Measurements from ENCODE around the gene ATXN7L2.

The ATXN7L2 gene

GRCh38 chr1:109529881-109530456 is 46.3 kb downstream of the ATXN7L2 start:
- Histone ChIP-seq H3K4me3 (ENCODE audit: insufficient read depth, low read length, poor library complexity, severe bottlenecking) (no peak overlapping the region), H2AFZ (ENCODE audit: low read depth, low read length, severe bottlenecking) (no peak overlapping the region), H3K9me2 (replicated peaks; ENCODE audit: insufficient read depth, low read length) (no peaks in the 10 kb centered on the region), H3K9me3 (ENCODE audit: insufficient read depth, low read length) (no peaks in the 10 kb centered on the region), H3K27ac (ENCODE audit: low read depth, low read length) (no peak overlapping the region), H3K27me3 (ENCODE audit: low read length) (no peaks in the 10 kb centered on the region), H3K9ac (ENCODE audit: low read length) (no peak overlapping the region), H4K20me1 (ENCODE audit: low read depth, low read length) (no peaks in the 10 kb centered on the region), H3K36me3 (ENCODE audit: low read length) (no peaks in the 10 kb centered on the region), H3K79me2 (ENCODE audit: insufficient read depth, low read length) (no peaks in the 10 kb centered on the region), H3K4me2 (ENCODE audit: low read depth, low read length, poor library complexity, severe bottlenecking) (no peak overlapping the region), H3F3A (ENCODE audit: insufficient read depth) (no peaks in the 10 kb centered on the region)
- no peak for TF ChIP-seq EZH2phosphoT487 (conservative IDR thresholded peaks at IDR 0.05; ENCODE audit: low read length)
- TF ChIP-seq, protein P1, sequence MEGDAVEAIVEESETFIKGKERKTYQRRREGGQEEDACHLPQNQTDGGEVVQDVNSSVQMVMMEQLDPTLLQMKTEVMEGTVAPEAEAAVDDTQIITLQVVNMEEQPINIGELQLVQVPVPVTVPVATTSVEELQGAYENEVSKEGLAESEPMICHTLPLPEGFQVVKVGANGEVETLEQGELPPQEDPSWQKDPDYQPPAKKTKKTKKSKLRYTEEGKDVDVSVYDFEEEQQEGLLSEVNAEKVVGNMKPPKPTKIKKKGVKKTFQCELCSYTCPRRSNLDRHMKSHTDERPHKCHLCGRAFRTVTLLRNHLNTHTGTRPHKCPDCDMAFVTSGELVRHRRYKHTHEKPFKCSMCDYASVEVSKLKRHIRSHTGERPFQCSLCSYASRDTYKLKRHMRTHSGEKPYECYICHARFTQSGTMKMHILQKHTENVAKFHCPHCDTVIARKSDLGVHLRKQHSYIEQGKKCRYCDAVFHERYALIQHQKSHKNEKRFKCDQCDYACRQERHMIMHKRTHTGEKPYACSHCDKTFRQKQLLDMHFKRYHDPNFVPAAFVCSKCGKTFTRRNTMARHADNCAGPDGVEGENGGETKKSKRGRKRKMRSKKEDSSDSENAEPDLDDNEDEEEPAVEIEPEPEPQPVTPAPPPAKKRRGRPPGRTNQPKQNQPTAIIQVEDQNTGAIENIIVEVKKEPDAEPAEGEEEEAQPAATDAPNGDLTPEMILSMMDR (IDR thresholded peaks at IDR 0.05; ENCODE audit: insufficient read depth, low read length, poor library complexity, severe bottlenecking): no peak

- H3K9me2 ChIP-seq (replicated peaks; ENCODE audit: insufficient read depth, low read length): no peaks in the 10 kb centered on the region
- H3K79me2 ChIP-seq (ENCODE audit: insufficient read depth, low read length): no peaks in the 10 kb centered on the region
- no peaks in the 10 kb centered on the region for H3K9me3 ChIP-seq (ENCODE audit: insufficient read depth, low read length)
- no peaks in the 10 kb centered on the region for H4K20me1 ChIP-seq (ENCODE audit: low read depth, low read length)
- H3K36me3 ChIP-seq (ENCODE audit: low read length): no peaks in the 10 kb centered on the region
- H3K4me3 ChIP-seq (ENCODE audit: insufficient read depth, low read length, poor library complexity, severe bottlenecking): no peak overlapping the region
- TF ChIP-seq, protein P1 (IDR thresholded peaks at IDR 0.05; ENCODE audit: insufficient read depth, low read length, poor library complexity, severe bottlenecking): no peak
- TF ChIP-seq EZH2phosphoT487 (conservative IDR thresholded peaks at IDR 0.05; ENCODE audit: low read length): no peak
- no peak overlapping the region for H2AFZ ChIP-seq (ENCODE audit: low read depth, low read length, severe bottlenecking)
- H3K27me3 ChIP-seq (ENCODE audit: low read length): no peaks in the 10 kb centered on the region
- H3K9ac ChIP-seq (ENCODE audit: low read length): no peak overlapping the region
- no peaks in the 10 kb centered on the region for H3F3A ChIP-seq (ENCODE audit: insufficient read depth)
- no peak overlapping the region for H3K4me2 ChIP-seq (ENCODE audit: low read depth, low read length, poor library complexity, severe bottlenecking)
- no peak overlapping the region for H3K27ac ChIP-seq (ENCODE audit: low read depth, low read length)
Observed at GRCh38 chr1:109530457-109531087, 46.9 kb downstream of the ATXN7L2 start.

DNA sequence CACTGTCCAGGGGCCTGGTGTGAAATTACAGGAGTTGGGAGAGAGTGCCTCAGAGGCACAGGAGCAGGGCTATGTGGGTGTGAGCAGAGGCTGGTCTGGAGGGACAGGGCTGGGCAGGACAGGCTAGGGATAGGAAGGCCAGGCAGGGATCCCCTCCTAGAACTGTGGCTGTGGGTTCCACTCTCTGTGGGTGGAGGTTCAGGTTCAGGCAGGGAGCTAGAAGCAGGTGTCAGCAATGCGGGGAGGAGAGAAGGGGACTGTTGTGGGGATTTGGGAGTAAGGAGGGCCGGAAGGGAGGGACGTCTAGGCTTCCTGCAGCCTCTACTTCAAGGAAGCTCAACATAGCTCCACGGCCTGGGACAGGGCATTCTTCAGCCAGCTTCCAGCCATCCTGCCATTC is 47.7 kb downstream of the ATXN7L2 start:
- no peaks in the 10 kb centered on the region for H3K36me3 ChIP-seq (ENCODE audit: low read length)
- no peaks in the 10 kb centered on the region for H3K9me3 ChIP-seq (ENCODE audit: insufficient read depth, low read length)
- no peaks in the 10 kb centered on the region for H4K20me1 ChIP-seq (ENCODE audit: low read depth, low read length)
- TF ChIP-seq EZH2phosphoT487 (conservative IDR thresholded peaks at IDR 0.05; ENCODE audit: low read length): no peak
- TF ChIP-seq, protein P1 (IDR thresholded peaks at IDR 0.05; ENCODE audit: insufficient read depth, low read length, poor library complexity, severe bottlenecking): no peak
- H3K79me2 ChIP-seq (ENCODE audit: insufficient read depth, low read length): no peaks in the 10 kb centered on the region
- no peaks in the 10 kb centered on the region for H3F3A ChIP-seq (ENCODE audit: insufficient read depth)
- no peak overlapping the region for H3K4me3 ChIP-seq (ENCODE audit: insufficient read depth, low read length, poor library complexity, severe bottlenecking)
- H3K4me2 ChIP-seq (ENCODE audit: low read depth, low read length, poor library complexity, severe bottlenecking): no peak overlapping the region
- no peak overlapping the region for H3K27ac ChIP-seq (ENCODE audit: low read depth, low read length)
- H3K9ac ChIP-seq (ENCODE audit: low read length): no peak overlapping the region
- no peaks in the 10 kb centered on the region for H3K9me2 ChIP-seq (replicated peaks; ENCODE audit: insufficient read depth, low read length)
- no peak overlapping the region for H2AFZ ChIP-seq (ENCODE audit: low read depth, low read length, severe bottlenecking)
- H3K27me3 ChIP-seq (ENCODE audit: low read length): no peaks in the 10 kb centered on the region
